GM13977 (cell line): ENCODE data around the gene KDM4F.

ENCODE experiments used
- DNase-seq: peaks from one replicate; pipeline ENCODE4 v3.0.0; 2012; ENCODE audit warnings: low spot score
- in situ Hi-C: fragments of 300-500 bp; cut with MboI; formaldehyde crosslinking; loops from one replicate; pipeline ENCODE4 v1.12.0; 2022; ENCODE audit warnings: low sequenced_read_pairs, low pct_unique_long_range_greater_than_20kb, mixed read lengths, inconsistent platforms; ENCODE audit not compliant: unreplicated experiment
- TF ChIP-seq, protein P1 (sequence below): IDR thresholded peaks from 2 replicates; pipeline ENCODE4 v1.5.1; 2012; ENCODE audit warnings: mild to moderate bottlenecking, control low read depth; ENCODE audit not compliant: insufficient read depth; ENCODE audit errors: extremely low read depth, missing control alignments

Gene KDM4F

DNA sequence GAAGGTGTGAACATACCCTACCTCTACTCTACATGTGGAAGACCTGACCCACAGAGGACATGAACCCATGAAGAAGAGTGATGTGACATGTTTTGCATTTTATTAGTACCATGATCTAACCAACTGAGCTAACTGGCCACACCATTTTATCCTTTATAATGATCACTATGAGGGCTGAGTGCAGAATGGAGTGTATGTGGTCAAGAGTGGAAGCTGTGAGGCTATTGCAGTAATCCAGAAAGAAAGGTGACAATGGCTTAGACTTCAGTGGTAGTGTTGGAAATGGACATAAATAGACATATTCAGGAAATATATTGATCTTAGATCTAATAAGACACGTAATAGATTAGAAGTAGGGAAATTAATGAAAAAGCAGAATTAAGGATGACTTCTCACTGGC lies 21.2 kb downstream of the KDM4F start:
- DNase-seq = no peak

DNA sequence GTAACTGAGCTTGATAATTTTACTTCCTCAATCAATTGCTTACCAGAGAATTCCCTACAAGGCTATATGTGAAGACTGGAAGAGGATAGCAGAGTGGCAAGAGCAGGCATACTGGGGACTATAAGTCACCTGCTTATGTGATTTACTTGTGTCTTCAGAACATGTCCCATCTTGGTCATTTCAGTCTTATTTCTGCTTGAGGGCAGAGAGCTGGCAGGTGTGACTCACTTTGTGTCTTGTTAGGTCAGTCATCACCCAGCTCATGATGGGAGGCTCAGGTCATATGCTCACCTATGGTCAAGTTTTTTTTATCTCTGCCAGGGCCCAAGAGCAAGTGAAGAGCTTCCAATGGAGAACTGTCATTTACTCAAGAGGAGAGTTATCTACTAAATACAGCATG lies 23.7 kb downstream of the KDM4F start:
- TF ChIP-seq, protein P1, sequence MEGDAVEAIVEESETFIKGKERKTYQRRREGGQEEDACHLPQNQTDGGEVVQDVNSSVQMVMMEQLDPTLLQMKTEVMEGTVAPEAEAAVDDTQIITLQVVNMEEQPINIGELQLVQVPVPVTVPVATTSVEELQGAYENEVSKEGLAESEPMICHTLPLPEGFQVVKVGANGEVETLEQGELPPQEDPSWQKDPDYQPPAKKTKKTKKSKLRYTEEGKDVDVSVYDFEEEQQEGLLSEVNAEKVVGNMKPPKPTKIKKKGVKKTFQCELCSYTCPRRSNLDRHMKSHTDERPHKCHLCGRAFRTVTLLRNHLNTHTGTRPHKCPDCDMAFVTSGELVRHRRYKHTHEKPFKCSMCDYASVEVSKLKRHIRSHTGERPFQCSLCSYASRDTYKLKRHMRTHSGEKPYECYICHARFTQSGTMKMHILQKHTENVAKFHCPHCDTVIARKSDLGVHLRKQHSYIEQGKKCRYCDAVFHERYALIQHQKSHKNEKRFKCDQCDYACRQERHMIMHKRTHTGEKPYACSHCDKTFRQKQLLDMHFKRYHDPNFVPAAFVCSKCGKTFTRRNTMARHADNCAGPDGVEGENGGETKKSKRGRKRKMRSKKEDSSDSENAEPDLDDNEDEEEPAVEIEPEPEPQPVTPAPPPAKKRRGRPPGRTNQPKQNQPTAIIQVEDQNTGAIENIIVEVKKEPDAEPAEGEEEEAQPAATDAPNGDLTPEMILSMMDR = no peak
- in situ Hi-C loops = loop anchor here (10.0 kb wide), 1 partner anchor 62 kb away; no protein-coding TSS in a partner anchor
- DNase-seq = no peak

More for the DNA sequence above, 21.2 kb downstream of the KDM4F start:
- TF ChIP-seq, protein P1 = no peak
- in situ Hi-C loops = loop anchor here (10.0 kb wide), 1 partner anchor 64 kb away; no protein-coding TSS in a partner anchor

DNA sequence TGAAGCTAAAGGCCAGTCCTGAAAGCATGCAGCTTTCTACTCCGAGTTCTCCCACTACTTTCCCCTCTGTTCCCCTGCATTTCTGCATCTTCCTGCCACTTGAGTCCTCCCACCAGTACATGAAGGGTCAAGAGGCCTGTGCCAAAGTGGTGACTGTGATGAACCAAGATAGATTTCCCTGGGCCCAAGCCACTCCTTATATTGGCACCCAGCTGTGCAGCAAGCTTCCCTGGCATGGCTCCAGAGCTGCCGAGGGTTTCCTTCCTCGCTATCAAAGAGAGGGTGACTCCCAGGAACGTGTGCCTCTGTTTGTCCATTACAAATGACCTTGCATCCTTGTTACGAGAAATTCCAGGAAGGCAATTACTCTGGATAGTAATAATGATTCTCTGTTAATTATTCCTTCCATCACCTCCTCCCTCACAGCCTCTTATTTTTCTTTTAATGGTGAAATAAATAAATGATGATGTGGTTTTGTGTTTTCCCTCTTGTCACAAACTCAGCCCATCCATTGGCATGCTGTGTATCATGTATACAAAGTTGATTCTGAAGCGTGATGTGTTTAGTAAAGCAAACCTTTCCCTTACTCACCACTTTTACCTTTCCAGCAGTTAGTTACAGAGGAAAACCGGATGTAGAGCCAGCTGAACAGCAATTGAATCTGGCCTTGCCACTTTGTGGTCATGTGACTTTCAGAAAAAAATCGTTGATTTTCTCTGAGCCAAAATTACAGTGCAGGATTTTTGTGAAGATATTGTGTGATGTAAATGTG lies 25.8 kb downstream of the KDM4F start:
- TF ChIP-seq, protein P1 = no peak
- no peak for DNase-seq
- in situ Hi-C loops = loop anchor here (10.0 kb wide), 1 partner anchor 60 kb away; no protein-coding TSS in a partner anchor

DNA sequence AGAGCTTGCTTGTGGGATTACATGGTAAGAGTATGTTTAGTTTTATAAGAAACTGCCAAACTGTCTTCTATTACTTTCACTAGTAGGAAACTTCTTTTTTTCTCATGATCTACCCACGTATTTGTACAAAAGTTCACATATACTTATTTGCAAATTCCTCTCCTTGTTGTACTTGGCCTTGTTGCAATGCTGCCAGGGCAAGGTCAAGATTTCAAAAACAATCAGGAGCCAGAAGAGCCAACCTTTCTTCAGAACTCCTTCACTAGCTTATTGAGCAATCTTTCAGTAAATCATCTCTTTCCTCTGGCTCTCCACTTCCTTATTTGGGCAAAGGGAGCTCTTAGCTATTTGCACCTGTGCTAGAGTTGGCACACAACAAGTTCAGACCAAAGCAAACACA lies 27.2 kb downstream of the KDM4F start:
- DNase-seq = no peak
- in situ Hi-C loops = loop anchor here (10.0 kb wide), 1 partner anchor 58 kb away; no protein-coding TSS in a partner anchor
- TF ChIP-seq, protein P1 = no peak

DNA sequence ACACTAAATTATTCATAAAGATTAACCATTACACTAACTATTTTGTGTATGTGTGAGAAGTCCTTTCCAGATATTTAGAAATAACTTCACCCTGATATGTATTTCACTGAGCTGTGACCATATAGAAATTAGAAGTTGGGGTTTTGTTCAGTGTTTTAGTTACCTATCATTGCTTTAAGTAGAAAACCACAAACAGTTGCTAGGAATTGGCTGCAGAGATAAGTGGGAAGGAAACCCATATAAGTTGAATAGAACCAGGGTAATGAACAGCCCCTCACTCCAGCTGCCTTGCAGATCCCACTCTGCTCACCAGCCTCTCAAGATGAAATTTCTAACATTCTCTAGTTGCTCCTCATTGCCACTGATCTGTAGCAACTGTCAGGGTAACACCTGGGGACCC lies 27.8 kb downstream of the KDM4F start:
- no peak for DNase-seq
- TF ChIP-seq, protein P1 = no peak
- in situ Hi-C loops = loop anchor here (10.0 kb wide), 1 partner anchor 58 kb away; no protein-coding TSS in a partner anchor

DNA sequence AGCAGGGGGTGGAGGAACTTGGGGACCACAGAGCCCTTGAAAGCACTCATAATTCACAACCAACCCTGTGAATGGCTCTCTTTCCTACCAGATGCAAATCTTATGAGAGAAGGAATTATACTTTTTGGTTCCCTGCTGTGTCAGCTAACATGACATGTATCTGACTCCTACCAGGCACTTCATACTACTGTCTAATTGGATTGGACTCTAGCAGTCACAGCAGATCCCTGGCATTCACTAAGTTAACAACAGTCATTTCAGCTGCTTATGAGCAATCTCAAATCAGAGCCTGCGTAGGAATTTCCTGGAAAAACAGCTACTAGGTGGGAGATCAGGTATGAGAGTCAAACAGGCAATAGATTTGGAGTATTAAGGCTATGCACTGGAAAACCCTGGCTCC lies 29.3 kb downstream of the KDM4F start:
- in situ Hi-C loops = loop anchor here (10.0 kb wide), 1 partner anchor 56 kb away; no protein-coding TSS in a partner anchor
- TF ChIP-seq, protein P1 = no peak
- no peak for DNase-seq
